T-helper 1 cell treated with Interleukin-12 subunit alpha and Interleukin-12 subunit beta and Interleukin-4 antibody, amounts not matched to agents 30 μg/mL and 1 μg/mL, for 36 hours (primary cell): Measurements from ENCODE around the gene SPATA22.
"Not testable (repeated sequence)": the region's sequence is repeated elsewhere in the genome, so short reads cannot be mapped to it uniquely, and the experiment has no call there.

Source experiments
- H3K27ac Mint-ChIP-seq: one replicate; pipeline ENCODE4 v1.8.0; 2021; ENCODE audit warnings: mild to moderate bottlenecking, mixed read lengths
- H3K27me3 Mint-ChIP-seq: one replicate; pipeline ENCODE4 v1.8.0; 2021; ENCODE audit warnings: low read depth, mixed read lengths
- H3K36me3 Mint-ChIP-seq: one replicate; pipeline ENCODE4 v1.8.0; 2021; ENCODE audit warnings: low read depth, mixed read lengths
- H3K4me1 Mint-ChIP-seq: one replicate; pipeline ENCODE4 v1.8.0; 2021; ENCODE audit warnings: low read depth, mixed read lengths
- H3K4me3 Mint-ChIP-seq: one replicate; pipeline ENCODE4 v1.8.0; 2021; ENCODE audit warnings: mild to moderate bottlenecking, moderate library complexity, mixed read lengths
- H3K9me3 Mint-ChIP-seq: one replicate; pipeline ENCODE4 v1.8.0; 2021; ENCODE audit warnings: mixed read lengths

The SPATA22 gene

DNA sequence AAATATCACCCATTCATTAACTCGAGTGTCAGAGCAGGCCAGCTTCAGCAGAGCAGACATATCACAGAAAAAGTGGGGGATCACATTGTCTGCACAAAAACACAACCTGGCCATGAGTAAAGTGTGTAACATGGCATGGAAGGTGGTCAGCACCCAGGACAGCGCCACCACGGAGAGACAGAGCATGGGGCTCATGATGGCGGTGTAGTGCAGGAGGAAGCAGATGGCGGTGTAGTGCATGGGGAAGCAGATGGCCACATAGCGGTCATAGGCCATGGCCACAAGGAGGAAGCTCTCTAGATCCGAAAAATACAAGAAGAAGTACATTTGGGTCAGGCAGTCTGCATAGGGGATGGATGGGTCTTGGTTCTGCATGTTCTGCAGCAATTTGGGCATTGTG, 38.4 kb downstream of the SPATA22 start:
- not testable (repeated sequence) for H3K27ac Mint-ChIP-seq, H3K36me3 Mint-ChIP-seq, H3K9me3 Mint-ChIP-seq, H3K4me3 Mint-ChIP-seq, H3K27me3 Mint-ChIP-seq, H3K4me1 Mint-ChIP-seq

- peaks cover 4% of the 10 kb centered on the region for H3K27me3 Mint-ChIP-seq
- H3K36me3 Mint-ChIP-seq, result no peaks in the 10 kb centered on the region
- H3K27ac Mint-ChIP-seq, result no peak overlapping the region
- H3K4me3 Mint-ChIP-seq, result no peak overlapping the region
- H3K9me3 Mint-ChIP-seq, result no peaks in the 10 kb centered on the region
- no peaks in the 10 kb centered on the region for H3K4me1 Mint-ChIP-seq
These were observed 53.4 kb downstream of the SPATA22 start for GRCh38 chr17:3418222-3418621.

- no peak overlapping the region for H3K27ac Mint-ChIP-seq
- no peaks in the 10 kb centered on the region for H3K4me1 Mint-ChIP-seq
- no peak overlapping the region for H3K4me3 Mint-ChIP-seq
- H3K27me3 Mint-ChIP-seq, result peaks cover 16% of the 10 kb centered on the region
- H3K9me3 Mint-ChIP-seq, result no peaks in the 10 kb centered on the region
- no peaks in the 10 kb centered on the region for H3K36me3 Mint-ChIP-seq
These were observed 56.0 kb downstream of the SPATA22 start for GRCh38 chr17:3415610-3416009.

DNA sequence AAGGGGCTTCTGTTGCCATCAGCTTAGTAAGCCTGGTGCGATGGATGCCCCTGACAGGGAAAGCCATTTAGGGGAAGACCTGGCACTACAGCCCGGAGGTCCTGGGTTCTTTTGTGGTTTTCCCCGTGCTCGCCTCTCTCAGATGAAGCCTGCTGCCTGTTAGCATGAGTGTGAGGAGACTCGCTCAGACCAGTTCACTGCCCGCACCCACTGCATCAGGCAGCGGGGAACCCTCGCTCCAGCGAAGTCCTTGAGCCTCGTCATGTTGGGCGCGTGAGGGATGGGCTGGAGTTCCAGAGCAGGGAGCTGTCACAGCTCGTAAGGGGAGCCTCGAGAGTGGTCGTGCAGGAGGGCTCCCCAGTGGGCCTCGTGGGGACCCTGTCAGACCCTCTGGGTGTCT, 59.4 kb downstream of the SPATA22 start:
- not testable (repeated sequence) for H3K27ac Mint-ChIP-seq, H3K4me3 Mint-ChIP-seq, H3K36me3 Mint-ChIP-seq, H3K4me1 Mint-ChIP-seq
- peaks cover 12% of the 10 kb centered on the region for H3K9me3 Mint-ChIP-seq
- H3K27me3 Mint-ChIP-seq, result peaks cover 13% of the 10 kb centered on the region

DNA sequence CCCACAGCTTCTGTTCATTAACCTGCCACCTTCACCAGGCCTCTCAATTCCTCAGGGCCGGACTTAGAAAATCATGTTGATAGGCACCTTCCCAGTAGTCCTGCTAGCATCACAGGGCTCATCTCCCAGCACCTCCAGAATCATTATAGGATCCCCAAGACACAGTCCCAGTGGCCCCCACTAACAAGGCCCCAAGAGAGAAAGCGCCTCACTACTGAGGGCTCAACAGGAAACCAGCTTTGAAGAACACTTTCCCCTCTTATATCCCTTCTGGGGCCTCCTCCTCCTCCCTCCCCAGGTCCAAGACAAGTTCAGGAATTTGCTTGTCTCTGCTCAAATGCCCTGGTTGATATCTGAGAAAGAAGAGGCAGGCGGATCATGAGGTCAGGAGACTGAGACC, 60.5 kb downstream of the SPATA22 start, which contains the start of gene OR3A3:
Gene OR3A3 (plus strand): TSS at position 301 of the 400 bp plus-strand sequence.
- no peak within 1 kb of the TSS for H3K27ac Mint-ChIP-seq
- H3K4me1 Mint-ChIP-seq, result no peaks in the 10 kb centered on the region
- H3K4me3 Mint-ChIP-seq, result no peak within 1 kb of the TSS
- peaks cover 21% of the 10 kb centered on the region for H3K9me3 Mint-ChIP-seq
- H3K27me3 Mint-ChIP-seq, result peaks cover 11% of the 10 kb centered on the region
- no peaks in the 10 kb centered on the region for H3K36me3 Mint-ChIP-seq

DNA sequence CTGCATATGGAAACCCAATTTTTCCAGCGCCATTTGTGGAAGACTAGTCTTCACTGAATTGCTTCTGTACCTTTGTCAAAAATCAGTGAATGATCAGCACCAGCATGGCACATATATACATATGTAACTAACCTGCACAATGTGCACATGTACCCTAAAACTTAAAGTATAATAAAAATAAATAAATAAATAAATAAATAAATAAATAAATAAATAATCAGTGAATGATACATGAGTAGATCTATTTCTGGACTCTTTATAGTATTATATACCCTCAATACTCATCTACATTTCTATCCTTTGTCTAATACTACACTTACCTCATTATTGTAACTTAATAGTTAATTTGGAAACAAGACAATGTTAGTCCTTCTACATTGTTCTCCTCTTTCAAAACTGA, 67.8 kb downstream of the SPATA22 start:
- H3K36me3 Mint-ChIP-seq, H3K27ac Mint-ChIP-seq, H3K27me3 Mint-ChIP-seq, H3K4me3 Mint-ChIP-seq, H3K4me1 Mint-ChIP-seq: not testable (repeated sequence)
- H3K9me3 Mint-ChIP-seq, result peaks cover 20% of the 10 kb centered on the region

- Mint-ChIP-seq H3K36me3 (no peaks in the 10 kb centered on the region), H3K27ac (no peak overlapping the region), H3K9me3 (peaks cover 7% of the 10 kb centered on the region), H3K27me3 (no peaks in the 10 kb centered on the region), H3K4me3 (no peak overlapping the region), H3K4me1 (no peaks in the 10 kb centered on the region)
These were observed 69.8 kb downstream of the SPATA22 start for GRCh38 chr17:3401786-3402185.

- no peak overlapping the region for H3K4me3 Mint-ChIP-seq
- no peak overlapping the region for H3K27ac Mint-ChIP-seq
These were observed 71.6 kb downstream of the SPATA22 start for GRCh38 chr17:3400055-3400454.

DNA sequence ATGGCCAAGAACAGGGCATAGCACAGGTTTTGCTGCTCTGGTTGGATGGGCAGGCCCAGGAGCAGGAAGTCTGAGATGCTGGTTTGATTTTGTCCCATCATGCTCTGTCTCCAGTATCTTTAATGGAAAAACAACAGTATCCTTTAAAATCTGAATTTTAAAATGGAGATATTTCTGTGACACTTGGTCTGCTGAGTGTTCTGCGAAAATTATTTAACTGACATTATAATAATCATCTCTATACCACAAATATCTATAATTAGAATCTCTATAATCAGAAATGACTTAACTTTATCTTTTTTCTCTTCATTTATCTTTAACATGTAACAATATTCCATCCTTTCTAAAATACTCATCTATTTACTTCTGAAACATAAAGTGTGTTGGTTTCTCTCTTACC, 73.3 kb downstream of the SPATA22 start, which contains the start of gene OR1E1:
Gene OR1E1 (minus strand): TSS at position 101 of the 400 bp plus-strand sequence. CDS start 0 bp downstream, at position 101.
- Mint-ChIP-seq H3K4me1 (no peaks in the 10 kb centered on the region), H3K36me3 (no peaks in the 10 kb centered on the region), H3K4me3 (no peak within 1 kb of the TSS), H3K27ac (no peak within 1 kb of the TSS), H3K27me3 (no peaks in the 10 kb centered on the region), H3K9me3 (no peaks in the 10 kb centered on the region)

More at GRCh38 chr17:3400055-3400454, 71.6 kb downstream of the SPATA22 start:
- Mint-ChIP-seq H3K4me1 (no peaks in the 10 kb centered on the region), H3K9me3 (no peaks in the 10 kb centered on the region), H3K27me3 (no peaks in the 10 kb centered on the region), H3K36me3 (no peaks in the 10 kb centered on the region)

GRCh38 chr17:3397801-3398200, 73.8 kb downstream of the SPATA22 start:
- H3K27me3 Mint-ChIP-seq, H3K36me3 Mint-ChIP-seq: not testable (repeated sequence)

More at GRCh38 chr17:3397801-3398200, 73.8 kb downstream of the SPATA22 start:
- not testable (repeated sequence) for H3K4me1 Mint-ChIP-seq, H3K4me3 Mint-ChIP-seq, H3K27ac Mint-ChIP-seq, H3K9me3 Mint-ChIP-seq
